NK-92 (cell line): ENCODE data around the gene PATZ1.
"Not testable (repeated sequence)": the region's sequence is repeated elsewhere in the genome, so short reads cannot be mapped to it uniquely, and the experiment has no call there.

Experiments used
- DNase-seq: peaks from one replicate; lab custom pipeline; 2025; ENCODE audit not compliant: unreplicated experiment; lab: John Stamatoyannopoulos, UW

The PATZ1 gene

GRCh38 chr22:31346255-31346732 lies at the start of gene PATZ1:
Gene PATZ1 (minus strand): TSS chr22:31346346. CDS start chr22:31345602, 744 bp downstream.
- DNase-seq = no peak

DNA sequence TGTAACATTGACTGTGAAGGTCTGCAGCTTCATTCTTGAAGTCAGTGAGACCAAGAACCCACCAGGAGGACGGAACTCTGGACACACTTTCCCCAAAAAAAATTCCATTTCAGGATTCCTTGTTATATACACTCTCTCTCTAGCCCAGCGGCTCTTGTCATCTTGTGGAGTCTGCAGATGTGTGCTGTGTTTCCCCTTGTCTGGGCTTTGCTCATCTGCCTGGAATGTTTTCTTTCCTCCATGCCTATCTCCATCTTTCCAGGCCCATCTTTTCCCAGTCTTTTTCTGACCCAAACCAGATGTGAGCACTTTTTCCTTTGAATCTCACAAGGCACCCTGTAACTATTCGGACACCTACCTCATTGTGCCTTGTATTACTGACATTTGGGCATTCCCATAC lies 48.2 kb upstream of the PATZ1 start:
- DNase-seq = no peak

GRCh38 chr22:31393893-31394292 lies 47.7 kb upstream of the PATZ1 start:
- no peak for DNase-seq

- DNase-seq = not testable (repeated sequence)
Measured at GRCh38 chr22:31378651-31379050, 32.5 kb upstream of the PATZ1 start.

DNA sequence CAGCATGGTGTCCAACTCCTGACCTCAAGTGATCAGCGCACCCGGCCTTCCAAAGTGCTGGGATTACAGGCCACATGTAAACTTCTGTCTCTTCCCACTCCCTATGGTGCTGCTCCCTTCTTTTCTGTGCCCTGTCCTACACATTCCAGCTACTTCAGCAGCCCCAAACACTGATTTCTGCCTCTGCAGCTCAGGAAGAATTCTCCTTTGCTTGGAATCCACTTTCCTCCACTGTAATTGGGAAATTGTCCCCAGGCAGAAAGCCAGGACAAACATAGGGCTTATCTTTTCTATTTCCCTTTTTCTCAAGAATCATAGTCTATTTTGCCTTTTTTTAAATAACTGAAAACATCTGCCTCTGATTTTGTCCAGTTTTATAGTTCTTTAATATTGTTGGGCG lies 32.0 kb upstream of the PATZ1 start:
- no peak for DNase-seq

- no peak for DNase-seq
Measured at GRCh38 chr22:31377612-31378011, 31.5 kb upstream of the PATZ1 start.

DNA sequence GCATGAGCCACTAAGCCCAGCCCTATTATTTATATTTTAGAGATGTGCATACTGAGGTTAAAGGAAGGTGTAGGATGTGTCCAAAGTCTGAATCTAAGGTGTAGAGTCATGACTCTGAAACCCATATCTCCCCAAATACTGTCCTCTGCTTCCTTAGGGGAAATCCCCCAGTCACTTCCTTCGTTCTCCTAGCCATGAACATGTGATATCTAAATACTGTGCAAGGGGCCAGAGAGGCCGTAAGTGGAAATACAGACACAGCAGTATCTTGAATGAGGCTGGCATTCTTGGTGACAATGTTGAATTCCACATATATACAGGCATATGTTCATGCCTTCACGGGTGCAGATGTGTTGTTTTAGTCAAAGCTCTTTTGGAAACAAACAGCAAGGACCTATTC lies 21.3 kb upstream of the PATZ1 start:
- DNase-seq = no peak

- no peak for DNase-seq
Measured at GRCh38 chr22:31363885-31364465, 17.8 kb upstream of the PATZ1 start.

DNA sequence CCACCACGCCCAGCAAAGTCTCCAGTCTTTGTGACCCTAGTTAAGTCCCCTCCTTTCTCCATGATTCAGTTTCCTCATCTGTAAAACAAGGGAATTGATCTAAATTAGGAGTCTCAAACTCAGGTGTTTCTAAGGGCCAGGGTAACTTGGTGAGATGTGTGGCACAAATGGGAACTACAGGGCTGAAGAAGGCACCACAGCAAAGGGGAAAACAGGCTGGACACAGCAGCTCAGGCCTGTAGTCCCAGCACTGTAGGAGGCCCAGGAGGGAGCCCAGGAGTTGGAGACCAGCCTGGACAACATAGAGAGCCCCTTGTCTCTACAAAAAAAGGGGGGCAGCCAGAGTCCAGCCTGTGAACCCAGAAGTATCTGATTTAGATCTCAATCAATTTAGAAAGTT lies 15.6 kb upstream of the PATZ1 start:
- no peak for DNase-seq

DNA sequence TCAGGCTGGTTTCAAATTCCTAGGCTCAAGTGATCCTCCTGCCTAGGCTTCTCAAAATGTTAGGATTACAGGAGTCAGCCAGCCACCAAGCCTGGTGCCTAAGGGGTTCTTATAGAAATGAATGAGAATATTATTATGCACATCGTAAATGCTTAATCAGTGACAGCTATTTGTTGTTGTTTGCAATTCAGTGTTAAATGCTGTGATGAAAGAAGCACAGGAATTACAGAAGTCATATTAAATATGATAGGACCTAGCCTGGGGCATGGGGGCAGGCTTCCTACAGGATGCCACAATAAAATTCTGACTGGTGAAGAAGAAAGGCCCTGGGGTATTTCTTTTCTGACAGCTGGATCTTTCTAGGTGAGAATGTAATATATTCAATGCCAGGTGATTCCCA lies 13.9 kb upstream of the PATZ1 start:
- DNase-seq = no peak

- no peak for DNase-seq
Measured at GRCh38 chr22:31354515-31354914, 8.4 kb upstream of the PATZ1 start.

DNA sequence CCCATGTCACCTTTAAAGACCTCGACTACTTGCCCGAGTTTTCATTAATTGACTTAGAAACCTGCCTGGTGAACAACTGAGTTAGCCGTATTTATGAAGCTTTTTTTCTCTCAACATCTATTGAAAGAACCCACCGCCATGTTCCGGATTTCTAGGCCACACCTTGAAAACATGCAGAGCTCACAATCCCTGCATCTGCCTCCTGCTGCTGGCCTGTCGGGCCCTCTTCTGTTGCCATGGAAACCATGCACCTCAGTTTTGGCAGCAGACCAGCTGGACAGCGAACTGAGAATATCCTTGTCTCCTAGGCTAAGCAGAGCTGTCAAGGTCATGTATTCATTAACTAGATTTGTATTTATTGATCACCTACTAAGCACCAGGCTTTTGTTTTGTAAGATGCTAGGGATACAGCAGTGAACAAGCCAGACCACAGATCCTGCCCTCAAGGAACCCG lies 4.3 kb upstream of the PATZ1 start:
- DNase-seq = no peak

DNA sequence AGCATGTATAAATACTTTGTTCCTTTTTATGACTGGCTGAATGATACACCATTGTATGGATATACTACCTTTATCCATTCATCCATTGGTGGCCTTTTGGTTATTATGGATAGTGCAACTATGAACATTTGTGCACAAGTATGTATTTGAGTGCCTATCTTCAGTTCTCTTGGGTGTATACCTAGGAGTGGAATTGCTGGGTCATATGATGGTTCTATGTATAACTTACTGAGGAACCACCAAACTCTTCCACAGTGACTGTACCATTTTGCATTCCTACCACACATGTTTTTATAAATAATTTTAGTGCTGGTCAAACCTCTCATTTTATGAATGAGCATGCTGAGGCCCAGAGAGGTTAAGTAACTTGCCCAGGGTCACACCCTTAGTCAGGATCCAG lies 3.8 kb upstream of the PATZ1 start:
- DNase-seq = no peak

GRCh38 chr22:31348766-31349165 lies 2.6 kb upstream of the PATZ1 start:
- no peak for DNase-seq

DNA sequence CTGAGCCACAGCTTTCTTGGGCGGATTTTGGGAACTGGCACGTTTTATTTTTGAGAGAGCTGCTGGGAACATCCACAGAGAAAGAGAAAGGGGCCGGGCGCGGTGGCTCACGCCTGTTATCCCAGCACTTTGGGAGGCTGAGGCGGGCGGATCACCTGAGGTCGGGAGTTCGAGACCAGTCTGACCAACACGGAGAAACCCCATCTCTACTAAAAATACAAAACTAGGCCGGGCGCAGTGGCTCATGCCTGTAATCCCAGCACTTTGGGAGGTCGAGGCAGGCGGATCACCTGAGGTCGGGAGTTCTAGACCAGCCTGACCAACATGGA lies 1.8 kb upstream of the PATZ1 start:
- DNase-seq = not testable (repeated sequence)

DNA sequence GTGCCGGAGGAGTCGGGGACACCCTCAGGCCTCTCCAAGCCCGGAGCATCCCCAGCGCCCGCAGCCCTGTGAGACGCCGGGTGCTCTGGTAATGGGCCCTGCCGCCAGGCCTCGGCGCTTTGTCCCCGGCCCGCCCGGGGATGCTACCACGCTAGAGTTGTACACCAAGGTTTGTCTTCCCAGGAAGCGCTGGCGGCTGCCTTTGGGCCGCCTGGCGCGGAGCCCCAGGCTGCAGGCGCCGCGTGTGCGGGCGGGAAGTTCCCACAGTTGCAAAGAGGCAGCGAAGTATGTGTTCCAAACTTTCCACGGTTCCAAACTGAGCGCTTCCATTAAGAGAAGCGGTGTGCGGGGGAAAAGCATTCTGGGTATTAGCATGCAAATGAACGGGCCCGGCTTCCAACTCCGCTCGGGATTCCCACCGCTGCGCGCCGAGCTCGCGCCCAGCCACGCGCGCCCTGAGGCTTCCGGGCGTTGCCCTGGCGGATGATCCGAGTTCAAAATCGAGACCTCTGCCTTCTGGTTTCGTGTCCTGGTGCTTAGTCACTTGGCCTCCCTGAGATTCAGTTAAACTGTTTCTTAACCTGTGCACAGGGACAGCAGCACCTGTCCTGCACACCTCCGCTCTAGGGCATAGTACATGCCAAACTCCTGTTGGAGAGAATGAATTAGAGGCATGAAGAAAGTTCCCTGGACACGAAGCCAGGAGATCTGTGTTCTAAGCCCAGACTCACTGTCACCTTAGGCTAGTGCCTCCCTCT lies 1.3 kb upstream of the PATZ1 start:
- DNase-seq = no peak

GRCh38 chr22:31346733-31347250 lies 646 bp upstream of the PATZ1 start:
- DNase-seq = no peak

DNA sequence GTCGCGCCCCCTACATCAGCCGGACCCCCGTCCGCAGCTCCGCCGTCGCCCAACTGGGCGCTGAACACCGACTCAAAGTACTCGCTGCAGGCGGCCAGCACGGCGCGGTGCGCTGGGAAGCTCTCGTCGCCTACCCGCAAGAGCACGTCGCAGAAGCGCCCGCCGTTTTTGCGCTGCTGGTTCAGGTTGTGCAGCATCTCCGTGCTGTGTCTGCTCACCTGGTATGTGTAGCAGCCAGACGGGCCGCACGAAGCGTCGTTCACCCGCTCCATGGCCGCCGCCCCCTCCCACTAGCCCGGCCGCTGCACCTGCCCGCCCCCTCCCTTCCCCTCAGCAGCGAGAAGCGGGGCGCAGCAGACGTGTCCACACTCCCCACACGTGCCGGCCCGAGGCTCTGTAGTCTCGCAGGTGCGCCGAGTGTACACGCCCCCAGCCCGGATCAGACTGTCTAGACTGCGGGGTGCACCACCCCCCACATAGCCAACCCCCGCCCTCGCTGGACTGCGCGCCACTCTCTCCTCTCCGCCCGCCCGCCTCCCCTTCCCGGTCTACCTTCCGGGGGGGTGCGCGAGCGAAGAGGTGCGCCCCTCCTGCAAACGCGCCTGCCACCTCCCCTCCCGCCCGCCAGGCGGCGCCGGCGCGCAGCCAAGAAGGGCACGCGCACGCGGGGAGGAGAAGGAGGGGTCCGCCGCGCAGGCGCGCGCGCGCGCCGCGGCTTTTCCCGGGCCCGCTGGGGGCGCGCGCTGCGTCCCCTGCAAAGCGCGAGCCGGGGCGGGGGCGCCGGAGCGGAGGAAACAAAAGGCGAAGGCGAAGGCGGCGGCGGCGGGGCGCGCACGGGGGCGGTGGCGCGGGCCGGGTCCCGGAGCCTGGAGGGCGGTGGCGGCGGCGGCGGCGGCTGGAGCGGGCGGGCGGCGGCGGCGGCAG lies 553 bp downstream of the PATZ1 start:
- DNase-seq = peak; percentile 25

GRCh38 chr22:31344578-31345330 lies 1.4 kb downstream of the PATZ1 start:
- DNase-seq = no peak

DNA sequence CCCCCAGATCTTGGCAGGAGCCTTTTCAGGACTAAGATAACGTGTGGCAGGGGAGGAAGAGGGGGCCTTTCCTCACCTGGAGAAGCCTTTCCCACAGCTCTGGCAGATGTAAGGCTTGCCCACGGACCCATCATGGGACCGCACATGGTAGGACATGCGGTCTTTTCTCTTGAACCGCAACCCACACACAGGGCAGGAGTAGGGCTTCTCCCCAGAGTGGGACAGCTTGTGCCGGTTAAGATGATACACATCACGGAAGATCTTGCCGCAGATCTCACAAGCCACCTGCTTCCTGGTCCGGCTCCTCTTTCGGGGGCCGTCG lies 1.9 kb downstream of the PATZ1 start:
- DNase-seq = no peak
